ENCODE results near the gene MED15. TPM values are rescaled to one million over a fixed set of nuclear protein-coding genes. Genes with fewer than 3 reads are reported as not detected.

Gene MED15
- total and polyA plus RNA-seq, 2 of the 8 experiments (the other 6 are each of a cell fraction or from before 2014, with no cell fraction given) = 28.3 to 57.1 TPM

DNA sequence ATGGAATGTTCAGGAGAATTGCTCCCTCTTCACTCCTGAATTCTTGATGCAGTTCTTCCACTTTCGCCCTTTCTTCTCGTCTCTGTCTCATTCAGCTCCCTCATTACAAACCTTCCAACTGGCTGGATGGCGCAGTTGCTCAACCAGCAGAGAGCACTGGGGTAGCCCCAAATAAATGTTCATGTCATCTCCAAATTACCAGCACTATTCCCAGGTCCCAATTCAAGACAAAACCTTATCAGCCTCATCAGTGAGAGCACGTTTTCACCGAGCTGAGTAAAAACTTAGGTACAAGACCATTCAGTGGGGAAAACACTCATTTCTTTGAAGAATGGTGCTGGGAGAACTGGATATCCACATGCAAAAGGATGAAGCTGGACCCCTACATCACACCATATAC is 120.0 kb downstream of the MED15 start:
- H2AK5ac ChIP-seq (ENCODE audit: low read depth, low read length) = no peak overlapping the region
- H4K8ac ChIP-seq (ENCODE audit: extremely low read depth, insufficient read depth, low read length) = no peak overlapping the region
- H3K23ac ChIP-seq (ENCODE audit: insufficient read length) = no peak overlapping the region
- no peak overlapping the region for H3K18ac ChIP-seq (ENCODE audit: extremely low read depth, low read length)
- H3K14ac ChIP-seq (ENCODE audit: insufficient read length) = no peak overlapping the region
- CTCF ChIA-PET (ENCODE audit: partially characterized antibody) = interaction anchor here (0.9 to 1.4 kb wide), 3 partner anchors 11 to 369 kb away, joined by 3 to 5 read pairs (median 3); no protein-coding TSS in a partner anchor
- H2AFZ ChIP-seq (ENCODE audit: low read length) = no peak overlapping the region
- FAIRE-seq (no peak), DNase-seq (ENCODE audit: low read depth in 1 of 2, low spot score in 2 of 2) (no peak)
- H3K4me2 ChIP-seq (ENCODE audit: insufficient read depth in 1 of 2, low read depth in 2 of 2, low read length in 2 of 2) = no peak overlapping the region
- no peak overlapping the region for H2BK5ac ChIP-seq (ENCODE audit: low read depth, low read length)
- H4K20me1 ChIP-seq (replicated peaks in 1 of 2; ENCODE audit: control insufficient read depth in 1 of 2, insufficient read depth in 2 of 2, low read length in 2 of 2) = no peaks in the 10 kb centered on the region
- H2BK20ac ChIP-seq (ENCODE audit: low read length) = no peak overlapping the region
- no peak overlapping the region for H3K27ac ChIP-seq (ENCODE audit: low read depth, low read length)
- H3K4me1 ChIP-seq (replicated peaks in 1 of 4; ENCODE audit: control insufficient read depth in 3 of 4, insufficient read depth in 4 of 4, low read length in 3 of 4) = no peaks in the 10 kb centered on the region
- no peaks in the 10 kb centered on the region for H3K9me3 ChIP-seq (ENCODE audit: insufficient read depth in 2 of 2, low read depth in 1 of 2, low read length in 1 of 2)
- no peak overlapping the region for H3K9ac ChIP-seq (replicated peaks in 1 of 4; ENCODE audit: extremely low read depth in 1 of 4, low read depth in 3 of 4, low read length in 3 of 4)
- no peak overlapping the region for H3K4me3 ChIP-seq (ENCODE audit: extremely low read depth in 1 of 4, insufficient read depth in 2 of 4, low read depth in 3 of 4, low read length in 4 of 4)
- H4K5ac ChIP-seq (ENCODE audit: insufficient read length, low read depth, low read length) = no peak overlapping the region
- no peak overlapping the region for H3K4ac ChIP-seq (replicated peaks; ENCODE audit: insufficient read length, low read depth, low read length)
- H3K27me3 ChIP-seq (replicated peaks in 1 of 4; ENCODE audit: control insufficient read depth in 3 of 4, extremely low read depth in 1 of 4, insufficient read depth in 3 of 4, low read length in 3 of 4) = no peaks in the 10 kb centered on the region; a peak in 1 of 7 replicates
- POLR2A ChIA-PET (ENCODE audit: partially characterized antibody) = interaction anchor here (1.1 kb wide), 1 partner anchor 11 kb away, joined by 3 read pairs; no protein-coding TSS in a partner anchor
- no peak overlapping the region for H2BK12ac ChIP-seq (ENCODE audit: low read depth, low read length)
- no peak overlapping the region for H2BK15ac ChIP-seq (ENCODE audit: low read length)
- no peaks in the 10 kb centered on the region for H3K36me3 ChIP-seq (ENCODE audit: control insufficient read depth in 2 of 4, insufficient read depth in 4 of 4, low read length in 3 of 4)
- WGBS, 2 experiments (ENCODE audit: extremely low coverage in 1 of 2, insufficient coverage in 1 of 2, insufficient read length in 1 of 2, insufficient replicate concordance in 2 of 2, low coverage in 1 of 2, low lambda C conversion rate in 2 of 2, missing lambda C conversion rate in 1 of 2) = 83% methylated on average over 5 of the region's 5 CpGs; no CpG with 5 or more reads in 1 of the 2 experiments
- no peak overlapping the region for H2BK120ac ChIP-seq (replicated peaks; ENCODE audit: low read depth, low read length)
- TF ChIP-seq, protein P1, sequence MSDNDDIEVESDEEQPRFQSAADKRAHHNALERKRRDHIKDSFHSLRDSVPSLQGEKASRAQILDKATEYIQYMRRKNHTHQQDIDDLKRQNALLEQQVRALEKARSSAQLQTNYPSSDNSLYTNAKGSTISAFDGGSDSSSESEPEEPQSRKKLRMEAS (IDR thresholded peaks at IDR 0.05) = no peak
- TF ChIP-seq GABPA (IDR thresholded peaks at IDR 0.05; ENCODE audit: borderline replicate concordance, insufficient read depth, low read length) (no peak), RBBP5 (IDR thresholded peaks at IDR 0.05; ENCODE audit: borderline replicate concordance, low read depth, low read length) (no peak), KDM4A (IDR thresholded peaks at IDR 0.05; ENCODE audit: low read depth, low read length, severe bottlenecking) (no peak), PHF8 (conservative IDR thresholded peaks at IDR 0.05; ENCODE audit: low read depth, low read length) (no peak), TEAD4 (IDR thresholded peaks at IDR 0.05; ENCODE audit: low read depth, low read length) (no peak), CEBPB (IDR thresholded peaks at IDR 0.05; ENCODE audit: low read depth, low read length) (no peak), TAF7 (optimal IDR thresholded peaks at IDR 0.05; ENCODE audit: borderline replicate concordance, low read depth, low read length) (no peak), POU5F1 (IDR thresholded peaks at IDR 0.05; ENCODE audit: low read depth, low read length) (no peak), POLR2AphosphoS5 (IDR thresholded peaks at IDR 0.05; ENCODE audit: low read depth, low read length) (no peak), SP2 (IDR thresholded peaks at IDR 0.05; ENCODE audit: low read length) (no peak), RAD21 (IDR thresholded peaks at IDR 0.05 in 1 of 2, conservative IDR thresholded peaks at IDR 0.05 in 1 of 2; ENCODE audit: low read depth in 2 of 2, low read length in 2 of 2) (no peak), CBX5 (IDR thresholded peaks at IDR 0.05; ENCODE audit: low read depth, low read length) (no peak), SRF (IDR thresholded peaks at IDR 0.05; ENCODE audit: low read depth, low read length) (no peak)
- no peaks in the 10 kb centered on the region for H3K79me1 ChIP-seq (ENCODE audit: low read depth, low read length)
- no peak overlapping the region for H3K56ac ChIP-seq (replicated peaks; ENCODE audit: insufficient read length, low read depth, low read length)
- no peak overlapping the region for H4K91ac ChIP-seq (replicated peaks; ENCODE audit: insufficient read length, low read length)
- no peaks in the 10 kb centered on the region for H3K23me2 ChIP-seq (ENCODE audit: low read depth, low read length)
- H3K79me2 ChIP-seq (ENCODE audit: control insufficient read depth in 1 of 2, insufficient read depth in 2 of 2, low read length in 2 of 2) = no peaks in the 10 kb centered on the region

All from H1 (cell line).